HEK293 (cell line): ENCODE measurements around the gene ZBTB47.

Source experiments
- CTCF ChIA-PET: fragments of 350-600 bp; formaldehyde crosslinking; extraction: SDS; loops from one replicate; lab custom pipeline; 2021; ENCODE audit warnings: antibody characterized with exemption; lab: Yijun Ruan, JAX
- POLR2A ChIA-PET: fragments of 300-600 bp; formaldehyde crosslinking; extraction: SDS; loops from one replicate; lab custom pipeline; 2020; ENCODE audit warnings: antibody characterized with exemption, inconsistent platforms; lab: Yijun Ruan, JAX
- H3K27ac ChIP-seq: fragments of 200-500 bp; sonication (Bioruptor generic); 2 replicates; pipeline ENCODE4 v1.5.1; 2014; ENCODE audit warnings: low read depth, low read length, control low read depth, inconsistent platforms; ENCODE audit errors: extremely low read depth
- H3K36me3 ChIP-seq, 2 experiments: fragments of 200-500 bp in 1 of 2; sonication (Bioruptor generic) in 1 of 2; 1 replicate in 1 of 2; 2 replicates in 1 of 2; pipeline ENCODE4 v1.5.1; 2014 to 2017; ENCODE audit warnings: inconsistent platforms in 2 of 2, low read length in 2 of 2; ENCODE audit not compliant: control insufficient read depth in 2 of 2, insufficient read depth in 1 of 2
- H3K4me1 ChIP-seq: fragments of 200-500 bp; sonication (Bioruptor generic); 2 replicates; pipeline ENCODE4 v1.5.1; 2014; ENCODE audit warnings: mild to moderate bottlenecking, low read length, inconsistent platforms; ENCODE audit not compliant: control insufficient read depth, insufficient read depth
- H3K4me3 ChIP-seq: 2 replicates; pipeline ENCODE4 v1.5.1; 2011; ENCODE audit warnings: low read depth, mild to moderate bottlenecking, control low read depth, low read length, moderate library complexity
- H3K9me3 ChIP-seq: fragments of 200-500 bp; sonication (Bioruptor generic); 2 replicates; pipeline ENCODE4 v1.5.1; 2014; ENCODE audit warnings: low read depth, low read length, inconsistent platforms; ENCODE audit not compliant: control insufficient read depth, insufficient read depth
- GLI2 ChIP-seq: fragments of 450-650 bp; formaldehyde crosslinking; IDR thresholded peaks from 2 replicates; pipeline ENCODE4; 2017; ENCODE audit warnings: missing biosample characterization, missing genetic modification characterization, low read depth, borderline replicate concordance
- KLF1 ChIP-seq: fragments of 450-650 bp; formaldehyde crosslinking; IDR thresholded peaks from 2 replicates; pipeline ENCODE4 v1.5.1; 2016; ENCODE audit warnings: missing biosample characterization, missing genetic modification characterization
- OSR2 ChIP-seq: fragments of 450-650 bp; formaldehyde crosslinking; IDR thresholded peaks from 2 replicates; pipeline ENCODE4 v1.5.1; 2016; ENCODE audit warnings: missing biosample characterization, missing genetic modification characterization
- RBAK ChIP-seq: fragments of 450-650 bp; formaldehyde crosslinking; IDR thresholded peaks from 2 replicates; pipeline ENCODE4 v1.5.1; 2016; ENCODE audit warnings: missing biosample characterization, missing genetic modification characterization
- WT1 ChIP-seq: fragments of 450-650 bp; formaldehyde crosslinking; IDR thresholded peaks from 2 replicates; pipeline ENCODE4 v1.5.1; 2016; ENCODE audit warnings: missing biosample characterization, missing genetic modification characterization
- YY1 ChIP-seq: fragments of 450-650 bp; formaldehyde crosslinking; IDR thresholded peaks from 2 replicates; pipeline ENCODE4 v1.5.1; 2018; ENCODE audit warnings: missing biosample characterization, missing genetic modification characterization
- ZBTB8A ChIP-seq: fragments of 450-650 bp; formaldehyde crosslinking; IDR thresholded peaks from 2 replicates; pipeline ENCODE4 v1.5.1; 2016; ENCODE audit warnings: missing biosample characterization, missing genetic modification characterization
- ZFP37 ChIP-seq: fragments of 450-650 bp; formaldehyde crosslinking; IDR thresholded peaks from 2 replicates; pipeline ENCODE4 v1.5.1; 2016; ENCODE audit warnings: missing biosample characterization, missing genetic modification characterization
- ZFP69B ChIP-seq: fragments of 450-650 bp; formaldehyde crosslinking; IDR thresholded peaks from 2 replicates; pipeline ENCODE4 v1.5.1; 2016; ENCODE audit warnings: missing biosample characterization, missing genetic modification characterization
- ZNF133 ChIP-seq: fragments of 450-650 bp; formaldehyde crosslinking; IDR thresholded peaks from 2 replicates; pipeline ENCODE4 v1.5.1; 2016; ENCODE audit warnings: missing biosample characterization, missing genetic modification characterization
- ZNF146 ChIP-seq: fragments of 450-650 bp; formaldehyde crosslinking; IDR thresholded peaks from 2 replicates; pipeline ENCODE4 v1.5.1; 2016; ENCODE audit warnings: missing biosample characterization, missing genetic modification characterization
- ZNF175 ChIP-seq: fragments of 450-650 bp; formaldehyde crosslinking; IDR thresholded peaks from 2 replicates; pipeline ENCODE4 v1.5.1; 2016; ENCODE audit warnings: missing biosample characterization, missing genetic modification characterization
- ZNF19 ChIP-seq: fragments of 450-650 bp; formaldehyde crosslinking; IDR thresholded peaks from 2 replicates; pipeline ENCODE4; 2016; ENCODE audit warnings: missing biosample characterization, missing genetic modification characterization, low read depth
- ZNF24 ChIP-seq: fragments of 450-650 bp; formaldehyde crosslinking; IDR thresholded peaks from 2 replicates; pipeline ENCODE4 v1.5.1; 2016; ENCODE audit warnings: missing biosample characterization, missing genetic modification characterization
- ZNF362 ChIP-seq: fragments of 450-650 bp; formaldehyde crosslinking; IDR thresholded peaks from 2 replicates; pipeline ENCODE4 v1.5.1; 2016; ENCODE audit warnings: missing biosample characterization, missing genetic modification characterization
- ZNF423 ChIP-seq: fragments of 450-650 bp; formaldehyde crosslinking; IDR thresholded peaks from 2 replicates; pipeline ENCODE4 v1.5.1; 2016; ENCODE audit warnings: missing biosample characterization, missing genetic modification characterization
- ZNF548 ChIP-seq: fragments of 450-650 bp; formaldehyde crosslinking; IDR thresholded peaks from 2 replicates; pipeline ENCODE4 v1.5.1; 2016; ENCODE audit warnings: missing biosample characterization, missing genetic modification characterization
- ZNF555 ChIP-seq: fragments of 450-650 bp; formaldehyde crosslinking; conservative IDR thresholded peaks from 2 replicates; pipeline ENCODE4 v1.5.1; 2017; ENCODE audit warnings: missing biosample characterization, mild to moderate bottlenecking, missing genetic modification characterization, inconsistent platforms
- ZNF558 ChIP-seq: fragments of 450-650 bp; formaldehyde crosslinking; IDR thresholded peaks from 2 replicates; pipeline ENCODE4 v1.5.1; 2016; ENCODE audit warnings: missing biosample characterization, missing genetic modification characterization
- ZNF560 ChIP-seq: fragments of 450-650 bp; formaldehyde crosslinking; IDR thresholded peaks from 2 replicates; pipeline ENCODE4 v1.5.1; 2017; ENCODE audit warnings: missing biosample characterization, missing genetic modification characterization, borderline replicate concordance
- ZNF626 ChIP-seq: fragments of 450-650 bp; sonication (Bioruptor Pico); formaldehyde crosslinking; IDR thresholded peaks from 2 replicates; pipeline ENCODE4 v1.5.1; 2018; ENCODE audit warnings: missing biosample characterization, missing genetic modification characterization, inconsistent platforms
- TF ChIP-seq, protein P1 (sequence below): fragments of 450-650 bp; formaldehyde crosslinking; IDR thresholded peaks from 2 replicates; pipeline ENCODE4; 2016; ENCODE audit warnings: missing biosample characterization, missing genetic modification characterization
- TF ChIP-seq, protein P2 (sequence below): fragments of 450-650 bp; formaldehyde crosslinking; IDR thresholded peaks from 2 replicates; pipeline ENCODE4 v1.5.1; 2016; ENCODE audit warnings: missing biosample characterization, missing genetic modification characterization
- TF ChIP-seq, protein P3 (sequence below): fragments of 450-650 bp; IDR thresholded peaks from 2 replicates; pipeline ENCODE4 v1.5.1; 2018; ENCODE audit warnings: missing biosample characterization, mild to moderate bottlenecking, missing genetic modification characterization

ZBTB47 gene

GRCh38 chr3:42688016-42688415 is 34.5 kb downstream of the ZBTB47 start:
- Histone ChIP-seq H3K4me1 (no peaks in the 10 kb centered on the region), H3K27ac (no peak overlapping the region), H3K36me3 (no peaks in the 10 kb centered on the region), H3K4me3 (no peak overlapping the region), H3K9me3 (no peaks in the 10 kb centered on the region)
- CTCF ChIA-PET, result no interaction called here
- TF ChIP-seq ZNF24 (tag by site-specific recombination) (no peak), RBAK (tag by site-specific recombination) (no peak), ZNF558 (no peak), YY1 (tag by site-specific recombination) (no peak), ZNF626 (tag by site-specific recombination) (no peak), ZNF133 (no peak), ZNF555 (no peak), GLI2 (tag by site-specific recombination) (no peak)
- TF ChIP-seq, protein P1, sequence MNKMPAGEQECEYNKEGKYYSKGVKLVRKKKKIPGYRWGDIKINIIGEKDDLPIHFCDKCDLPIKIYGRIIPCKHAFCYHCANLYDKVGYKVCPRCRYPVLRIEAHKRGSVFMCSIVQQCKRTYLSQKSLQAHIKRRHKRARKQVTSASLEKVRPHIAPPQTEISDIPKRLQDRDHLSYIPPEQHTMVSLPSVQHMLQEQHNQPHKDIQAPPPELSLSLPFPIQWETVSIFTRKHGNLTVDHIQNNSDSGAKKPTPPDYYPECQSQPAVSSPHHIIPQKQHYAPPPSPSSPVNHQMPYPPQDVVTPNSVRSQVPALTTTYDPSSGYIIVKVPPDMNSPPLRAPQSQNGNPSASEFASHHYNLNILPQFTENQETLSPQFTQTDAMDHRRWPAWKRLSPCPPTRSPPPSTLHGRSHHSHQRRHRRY (tag by site-specific recombination), result no peak
- TF ChIP-seq, protein P2, sequence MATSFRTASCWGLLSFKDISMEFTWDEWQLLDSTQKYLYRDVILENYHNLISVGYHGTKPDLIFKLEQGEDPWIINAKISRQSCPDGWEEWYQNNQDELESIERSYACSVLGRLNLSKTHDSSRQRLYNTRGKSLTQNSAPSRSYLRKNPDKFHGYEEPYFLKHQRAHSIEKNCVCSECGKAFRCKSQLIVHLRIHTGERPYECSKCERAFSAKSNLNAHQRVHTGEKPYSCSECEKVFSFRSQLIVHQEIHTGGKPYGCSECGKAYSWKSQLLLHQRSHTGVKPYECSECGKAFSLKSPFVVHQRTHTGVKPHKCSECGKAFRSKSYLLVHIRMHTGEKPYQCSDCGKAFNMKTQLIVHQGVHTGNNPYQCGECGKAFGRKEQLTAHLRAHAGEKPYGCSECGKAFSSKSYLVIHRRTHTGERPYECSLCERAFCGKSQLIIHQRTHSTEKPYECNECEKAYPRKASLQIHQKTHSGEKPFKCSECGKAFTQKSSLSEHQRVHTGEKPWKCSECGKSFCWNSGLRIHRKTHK (tag by site-specific recombination), result no peak
- POLR2A ChIA-PET, result no interaction called here

GRCh38 chr3:42688487-42689420 is 35.3 kb downstream of the ZBTB47 start:
- Histone ChIP-seq H3K27ac (no peak overlapping the region), H3K36me3 (no peaks in the 10 kb centered on the region), H3K4me3 (no peak overlapping the region), H3K9me3 (no peaks in the 10 kb centered on the region), H3K4me1 (no peaks in the 10 kb centered on the region)
- CTCF ChIA-PET, result interaction anchor here (0.9 kb wide), 1 partner anchor 28 kb away, joined by 3 read pairs; no protein-coding TSS in a partner anchor
- POLR2A ChIA-PET, result no interaction called here
- TF ChIP-seq OSR2 (tag by site-specific recombination) (no peak), ZFP69B (tag by site-specific recombination) (no peak), KLF1 (tag by site-specific recombination) (no peak), ZNF362 (tag by site-specific recombination) (no peak), WT1 (no peak), YY1 (tag by site-specific recombination) (no peak), ZNF423 (tag by site-specific recombination) (no peak)

DNA sequence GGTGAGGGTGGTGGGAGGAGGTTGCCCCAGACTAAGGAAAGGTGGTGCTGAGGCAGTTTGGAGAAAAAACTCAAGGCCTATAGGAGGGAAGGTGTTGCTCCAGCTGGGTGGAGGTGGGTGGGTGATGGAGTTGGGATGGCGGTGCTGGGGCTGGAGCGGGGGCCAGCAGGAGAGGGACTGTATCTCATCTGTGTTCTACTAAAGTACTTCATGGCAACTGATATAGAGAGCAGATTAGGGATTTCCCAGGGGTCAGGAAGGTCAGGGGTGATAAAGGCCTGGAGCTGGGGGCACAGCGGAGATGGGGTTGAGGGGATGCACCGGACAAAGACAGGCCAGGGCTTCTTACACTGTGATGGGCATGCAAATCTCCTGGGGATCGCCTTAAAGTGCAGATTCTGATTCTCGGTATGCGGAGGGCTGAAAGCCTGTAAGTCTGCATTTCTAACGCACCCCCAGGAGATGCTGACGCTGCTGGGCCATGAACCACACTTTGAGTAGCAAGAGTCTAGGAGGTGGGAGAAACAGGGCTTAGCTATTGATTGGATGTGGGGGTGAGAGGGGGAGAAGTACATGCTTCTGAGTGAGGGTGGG is 36.0 kb downstream of the ZBTB47 start:
- CTCF ChIA-PET, result interaction anchor here (0.9 kb wide), 1 partner anchor 29 kb away, joined by 3 read pairs; no protein-coding TSS in a partner anchor
- H3K36me3 ChIP-seq, result no peaks in the 10 kb centered on the region
- no peaks in the 10 kb centered on the region for H3K9me3 ChIP-seq
- H3K27ac ChIP-seq, result no peak overlapping the region
- H3K4me1 ChIP-seq, result no peaks in the 10 kb centered on the region
- POLR2A ChIA-PET, result no interaction called here
- H3K4me3 ChIP-seq, result no peak overlapping the region
- TF ChIP-seq ZNF548, result no peak
- TF ChIP-seq, protein P1 (tag by site-specific recombination), result no peak
- TF ChIP-seq ZNF560 (tag by site-specific recombination), result no peak
- TF ChIP-seq ZNF175 (tag by site-specific recombination), result no peak
- TF ChIP-seq ZNF19 (tag by site-specific recombination), result no peak
- no peak for TF ChIP-seq ZFP37
- TF ChIP-seq ZNF146 (tag by site-specific recombination), result no peak
- TF ChIP-seq ZBTB8A, result no peak
- TF ChIP-seq, protein P3, sequence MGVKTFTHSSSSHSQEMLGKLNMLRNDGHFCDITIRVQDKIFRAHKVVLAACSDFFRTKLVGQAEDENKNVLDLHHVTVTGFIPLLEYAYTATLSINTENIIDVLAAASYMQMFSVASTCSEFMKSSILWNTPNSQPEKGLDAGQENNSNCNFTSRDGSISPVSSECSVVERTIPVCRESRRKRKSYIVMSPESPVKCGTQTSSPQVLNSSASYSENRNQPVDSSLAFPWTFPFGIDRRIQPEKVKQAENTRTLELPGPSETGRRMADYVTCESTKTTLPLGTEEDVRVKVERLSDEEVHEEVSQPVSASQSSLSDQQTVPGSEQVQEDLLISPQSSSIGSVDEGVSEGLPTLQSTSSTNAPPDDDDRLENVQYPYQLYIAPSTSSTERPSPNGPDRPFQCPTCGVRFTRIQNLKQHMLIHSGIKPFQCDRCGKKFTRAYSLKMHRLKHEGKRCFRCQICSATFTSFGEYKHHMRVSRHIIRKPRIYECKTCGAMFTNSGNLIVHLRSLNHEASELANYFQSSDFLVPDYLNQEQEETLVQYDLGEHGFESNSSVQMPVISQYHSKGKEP (tag by site-specific recombination), result no peak
